ENCODE measurements around the gene CASP8.
A peak's percentile ranks its signal among the peaks of the same experiment; 100 is the strongest.

Gene CASP8

DNA sequence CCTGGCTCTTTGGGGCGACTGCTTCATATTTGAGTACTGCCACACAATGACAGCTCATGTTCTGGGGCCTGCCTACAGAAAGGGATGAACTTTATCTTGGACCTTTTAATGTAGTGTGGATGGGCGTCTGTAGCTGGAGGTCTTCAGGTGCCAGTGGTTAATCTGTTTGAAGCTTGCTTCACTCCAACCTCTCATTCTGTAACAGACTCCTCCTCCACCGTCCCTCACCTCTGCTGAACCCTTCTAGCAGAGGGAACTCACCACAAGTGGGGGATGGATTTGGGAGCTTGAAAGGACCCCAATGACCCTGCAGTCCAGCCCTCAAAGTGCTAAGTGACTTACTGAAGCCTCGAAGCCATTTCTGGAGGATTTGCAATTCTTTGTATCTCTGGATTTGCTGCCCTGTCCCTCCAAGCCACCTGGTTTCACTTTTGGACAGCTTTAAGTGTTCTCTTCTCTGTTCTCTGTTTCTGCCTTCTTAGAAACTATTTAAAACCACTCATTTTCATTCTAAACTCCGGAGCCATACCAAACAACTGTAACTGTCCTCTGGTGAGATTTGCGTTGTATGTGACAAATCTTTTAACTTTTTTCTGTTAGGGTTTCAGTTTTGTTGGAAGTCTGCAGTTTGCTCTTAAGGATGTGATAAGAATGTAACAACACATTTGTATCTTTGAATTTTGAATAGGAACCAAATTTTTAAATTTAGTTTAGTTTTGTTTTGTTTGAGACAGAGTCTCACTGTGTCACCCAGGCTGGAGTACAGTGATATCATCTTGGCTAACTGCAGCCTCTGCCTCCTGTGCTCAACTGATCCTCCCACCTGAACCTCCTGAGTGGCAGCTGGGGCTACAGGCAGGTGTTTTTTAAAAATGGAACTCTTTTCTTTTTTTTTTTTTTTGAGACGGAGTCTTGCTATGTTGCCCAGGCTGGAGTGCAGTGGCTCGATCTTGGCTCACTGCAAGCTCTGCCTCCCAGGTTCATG, 37.0 kb upstream of the CASP8 start:
- TF ChIP-seq, protein P1, sequence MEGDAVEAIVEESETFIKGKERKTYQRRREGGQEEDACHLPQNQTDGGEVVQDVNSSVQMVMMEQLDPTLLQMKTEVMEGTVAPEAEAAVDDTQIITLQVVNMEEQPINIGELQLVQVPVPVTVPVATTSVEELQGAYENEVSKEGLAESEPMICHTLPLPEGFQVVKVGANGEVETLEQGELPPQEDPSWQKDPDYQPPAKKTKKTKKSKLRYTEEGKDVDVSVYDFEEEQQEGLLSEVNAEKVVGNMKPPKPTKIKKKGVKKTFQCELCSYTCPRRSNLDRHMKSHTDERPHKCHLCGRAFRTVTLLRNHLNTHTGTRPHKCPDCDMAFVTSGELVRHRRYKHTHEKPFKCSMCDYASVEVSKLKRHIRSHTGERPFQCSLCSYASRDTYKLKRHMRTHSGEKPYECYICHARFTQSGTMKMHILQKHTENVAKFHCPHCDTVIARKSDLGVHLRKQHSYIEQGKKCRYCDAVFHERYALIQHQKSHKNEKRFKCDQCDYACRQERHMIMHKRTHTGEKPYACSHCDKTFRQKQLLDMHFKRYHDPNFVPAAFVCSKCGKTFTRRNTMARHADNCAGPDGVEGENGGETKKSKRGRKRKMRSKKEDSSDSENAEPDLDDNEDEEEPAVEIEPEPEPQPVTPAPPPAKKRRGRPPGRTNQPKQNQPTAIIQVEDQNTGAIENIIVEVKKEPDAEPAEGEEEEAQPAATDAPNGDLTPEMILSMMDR (IDR thresholded peaks at IDR 0.05; ENCODE audit: low read length, missing control alignments), result no peak
- H3K4me3 ChIP-seq (replicated peaks; ENCODE audit: low read depth, low read length), result no peak overlapping the region
- no peak for DNase-seq (ENCODE audit: low read depth)

DNA sequence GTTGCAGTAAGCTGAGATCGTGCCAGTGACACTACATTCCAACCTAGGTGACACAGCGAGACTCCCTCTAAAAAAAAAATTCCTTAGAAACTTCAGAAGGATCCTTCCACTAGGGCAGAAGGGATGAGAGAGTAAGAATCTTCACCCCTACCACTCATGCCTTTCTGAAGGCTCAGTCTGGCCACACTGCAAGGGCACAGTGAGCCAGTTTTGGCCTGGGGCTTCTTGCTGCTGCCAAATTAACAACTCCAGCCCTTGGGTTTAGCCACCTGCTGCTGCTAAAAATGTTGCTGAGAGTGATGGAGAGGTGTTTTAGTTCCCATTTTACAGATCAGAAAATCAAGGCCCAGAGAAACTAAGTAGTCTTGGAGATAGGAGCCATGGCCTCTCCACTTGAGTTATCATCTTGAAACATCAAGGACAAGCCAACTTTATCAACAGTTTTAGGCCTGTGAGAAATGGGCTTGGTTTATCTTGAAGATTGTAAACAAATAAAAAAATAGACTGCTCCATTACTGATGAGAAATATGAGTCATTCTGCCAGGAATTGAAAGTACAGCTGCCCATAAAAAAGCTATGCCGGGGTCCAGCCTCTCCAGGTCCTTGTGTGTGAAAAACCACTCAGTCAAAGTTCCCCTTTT, 31.9 kb upstream of the CASP8 start:
- TF ChIP-seq, protein P1 (IDR thresholded peaks at IDR 0.05; ENCODE audit: low read length, missing control alignments), result no peak
- DNase-seq (ENCODE audit: low read depth), result peak; percentile 24
- no peak overlapping the region for H3K4me3 ChIP-seq (replicated peaks; ENCODE audit: low read depth, low read length)

DNA sequence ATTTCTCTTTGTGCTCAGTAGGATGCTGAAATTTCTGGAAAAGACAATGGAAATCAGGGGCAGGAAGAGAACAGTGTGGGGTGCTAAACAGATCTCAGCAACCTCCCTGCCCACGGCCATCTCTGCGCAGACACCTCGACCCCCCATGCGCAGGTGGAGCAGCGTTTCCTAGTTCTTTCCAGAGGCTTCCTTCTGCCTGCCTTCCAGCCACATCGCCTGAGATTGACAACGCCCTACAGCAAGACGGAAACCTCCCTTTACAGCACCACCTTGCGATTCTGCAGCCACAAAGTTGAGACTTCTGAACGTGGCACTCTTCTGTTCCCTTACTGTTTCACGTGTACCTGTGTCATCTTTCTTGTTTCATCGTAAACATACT, 31.4 kb upstream of the CASP8 start:
- no peak for DNase-seq (ENCODE audit: low read depth)
- no peak overlapping the region for H3K4me3 ChIP-seq (replicated peaks; ENCODE audit: low read depth, low read length)
- TF ChIP-seq, protein P1 (IDR thresholded peaks at IDR 0.05; ENCODE audit: low read length, missing control alignments), result no peak

DNA sequence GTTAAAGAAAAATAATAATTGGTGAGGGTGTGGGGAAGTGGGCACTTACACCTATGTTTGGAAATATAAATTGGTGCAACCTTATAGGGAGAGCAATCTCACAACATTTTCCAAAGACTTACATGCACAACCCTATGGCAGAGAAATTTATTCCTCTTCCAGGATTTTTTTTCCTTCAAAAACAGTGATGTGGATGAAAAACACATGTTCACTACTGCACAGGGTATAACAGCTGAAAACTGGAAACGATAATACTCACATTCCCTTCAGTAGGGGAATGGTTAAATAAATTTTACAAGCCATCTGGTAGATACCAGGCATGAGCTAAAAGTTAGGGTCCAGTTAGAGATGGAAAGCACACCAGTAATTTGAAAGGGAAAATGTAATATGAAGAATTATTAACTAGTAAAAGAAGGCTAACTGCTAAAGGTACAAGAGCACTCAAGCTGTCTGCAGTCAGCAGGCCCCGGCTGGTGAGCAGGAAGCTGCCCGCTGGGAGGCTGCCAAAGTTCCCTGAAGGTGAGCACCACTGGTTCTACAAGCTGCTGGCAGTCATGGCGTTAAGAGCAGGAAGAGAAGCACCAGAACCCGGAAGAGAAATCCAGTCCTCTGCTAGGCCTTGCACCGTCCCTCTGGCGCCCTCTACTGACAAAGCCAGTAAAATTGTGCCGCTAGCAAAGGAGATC, 28.4 kb upstream of the CASP8 start:
- peak; percentile 95 for DNase-seq (ENCODE audit: low read depth)
- TF ChIP-seq, protein P1 (IDR thresholded peaks at IDR 0.05; ENCODE audit: low read length, missing control alignments), result peak; percentile 97

DNA sequence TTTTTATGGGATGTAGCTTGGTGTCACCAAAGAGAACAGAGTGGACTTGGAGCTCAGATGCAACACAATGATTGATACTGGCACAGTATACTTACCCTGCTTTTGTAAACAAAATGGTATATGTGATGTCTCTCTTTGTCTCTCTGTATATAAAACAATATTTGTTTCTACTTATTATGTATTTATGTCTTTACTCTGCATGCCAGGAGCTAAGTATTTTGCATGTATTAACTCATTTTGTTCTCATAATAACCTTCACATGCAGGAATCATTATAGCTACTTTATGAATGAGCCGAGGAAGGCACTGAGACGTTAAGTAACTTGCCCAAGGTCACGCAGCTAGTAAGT, 27.9 kb upstream of the CASP8 start:
- TF ChIP-seq, protein P1 (IDR thresholded peaks at IDR 0.05; ENCODE audit: low read length, missing control alignments), result no peak
- no peak overlapping the region for H3K4me3 ChIP-seq (replicated peaks; ENCODE audit: low read depth, low read length)
- DNase-seq (ENCODE audit: low read depth), result no peak

More for the DNA sequence above, 28.4 kb upstream of the CASP8 start:
- no peak overlapping the region for H3K4me3 ChIP-seq (replicated peaks; ENCODE audit: low read depth, low read length)

DNA sequence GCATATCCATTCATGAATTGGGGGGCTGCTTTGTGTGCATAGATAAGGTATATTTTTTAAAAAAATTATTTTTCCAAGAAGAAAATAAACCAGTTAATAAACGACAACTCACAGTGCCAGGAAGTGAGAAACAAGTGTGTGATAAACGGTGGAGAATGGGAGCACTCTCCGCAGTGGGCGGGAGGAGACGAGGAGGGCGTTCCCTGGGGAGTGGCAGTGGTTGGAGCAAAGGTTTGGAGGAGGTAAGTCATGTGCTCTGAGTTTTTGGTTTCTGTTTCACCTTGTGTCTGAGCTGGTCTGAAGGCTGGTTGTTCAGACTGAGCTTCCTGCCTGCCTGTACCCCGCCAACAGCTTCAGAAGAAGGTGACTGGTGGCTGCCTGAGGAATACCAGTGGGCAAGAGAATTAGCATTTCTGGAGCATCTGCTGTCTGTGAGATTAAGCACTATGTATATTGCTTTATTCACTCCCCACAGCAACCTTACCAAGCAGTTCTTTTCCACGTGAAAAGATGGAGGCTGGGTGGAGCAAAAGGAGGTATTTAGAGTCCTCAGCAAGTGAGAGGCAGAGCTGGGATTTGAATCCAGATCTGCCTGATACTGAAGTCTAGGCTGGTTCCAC, 27.0 kb upstream of the CASP8 start:
- TF ChIP-seq, protein P1 (IDR thresholded peaks at IDR 0.05; ENCODE audit: low read length, missing control alignments), result no peak
- peak; percentile 29 for DNase-seq (ENCODE audit: low read depth)
- H3K4me3 ChIP-seq (replicated peaks; ENCODE audit: low read depth, low read length), result no peak overlapping the region
